Activated T-cell treated with anti-CD3 and anti-CD28 coated beads, Interleukin-2, amount 50 U/mL, for 24 hours (primary cell): ENCODE data around the gene HSP90B1.
A peak's percentile ranks its signal among the peaks of the same experiment; 100 is the strongest.

ENCODE experiments used
- DNase-seq: peaks from one replicate; pipeline ENCODE4 v3.0.0-alpha.2; 2020
- H3K27ac Mint-ChIP-seq: 2 replicates; pipeline ENCODE4 v1.8.0; 2020; ENCODE audit warnings: mild to moderate bottlenecking, mixed read lengths
- H3K27me3 Mint-ChIP-seq: 2 replicates; pipeline ENCODE4 v1.8.0; 2020; ENCODE audit warnings: mixed read lengths
- H3K36me3 Mint-ChIP-seq: 2 replicates; pipeline ENCODE4 v1.8.0; 2020; ENCODE audit warnings: low read depth, mixed read lengths
- H3K4me1 Mint-ChIP-seq: 2 replicates; pipeline ENCODE4 v1.8.0; 2020; ENCODE audit warnings: low read depth, mixed read lengths
- H3K4me3 Mint-ChIP-seq: 2 replicates; pipeline ENCODE4 v1.8.0; 2020; ENCODE audit warnings: mild to moderate bottlenecking, moderate library complexity, mixed read lengths
- H3K9me3 Mint-ChIP-seq: 2 replicates; pipeline ENCODE4 v1.8.0; 2020; ENCODE audit warnings: mixed read lengths

HSP90B1 gene

GRCh38 chr12:103912069-103912468 is 18.1 kb upstream of the HSP90B1 start:
- Mint-ChIP-seq H3K27ac (no peak overlapping the region), H3K4me3 (no peak overlapping the region), H3K27me3 (no peaks in the 10 kb centered on the region), H3K9me3 (no peaks in the 10 kb centered on the region), H3K4me1 (peaks cover 14% of the 10 kb centered on the region), H3K36me3 (no peaks in the 10 kb centered on the region)
- DNase-seq = no peak

GRCh38 chr12:103913100-103913499 is 17.1 kb upstream of the HSP90B1 start:
- Mint-ChIP-seq H3K4me3 (no peak overlapping the region), H3K9me3 (peaks cover 4% of the 10 kb centered on the region), H3K27me3 (no peaks in the 10 kb centered on the region), H3K36me3 (peaks cover 3% of the 10 kb centered on the region), H3K4me1 (peaks cover 8% of the 10 kb centered on the region), H3K27ac (no peak overlapping the region)
- DNase-seq = no peak

- Mint-ChIP-seq H3K9me3 (peaks cover 4% of the 10 kb centered on the region), H3K4me1 (no peaks in the 10 kb centered on the region), H3K4me3 (no peak overlapping the region), H3K27me3 (no peaks in the 10 kb centered on the region), H3K27ac (no peak overlapping the region), H3K36me3 (peaks cover 3% of the 10 kb centered on the region)
- DNase-seq = no peak
These were observed 14.9 kb upstream of the HSP90B1 start for GRCh38 chr12:103915306-103915705.

GRCh38 chr12:103917873-103918272 is 12.3 kb upstream of the HSP90B1 start:
- H3K27ac Mint-ChIP-seq = no peak overlapping the region

GRCh38 chr12:103924761-103925641 is 5.2 kb upstream of the HSP90B1 start:
- H3K27me3 Mint-ChIP-seq = peaks cover under 1% of the 10 kb centered on the region
- DNase-seq = peak; percentile 70
- peak overlapping the region; percentile 84 for H3K27ac Mint-ChIP-seq
- no peaks in the 10 kb centered on the region for H3K9me3 Mint-ChIP-seq
- peaks cover 44% of the 10 kb centered on the region for H3K4me1 Mint-ChIP-seq
- H3K36me3 Mint-ChIP-seq = peaks cover 10% of the 10 kb centered on the region
- peak overlapping the region; percentile 72 for H3K4me3 Mint-ChIP-seq

More at GRCh38 chr12:103917873-103918272, 12.3 kb upstream of the HSP90B1 start:
- no peaks in the 10 kb centered on the region for H3K4me1 Mint-ChIP-seq
- no peaks in the 10 kb centered on the region for H3K27me3 Mint-ChIP-seq
- H3K9me3 Mint-ChIP-seq = peaks cover 4% of the 10 kb centered on the region
- H3K4me3 Mint-ChIP-seq = no peak overlapping the region
- no peak for DNase-seq
- H3K36me3 Mint-ChIP-seq = peaks cover 3% of the 10 kb centered on the region

- Mint-ChIP-seq H3K36me3 (peaks cover 46% of the 10 kb centered on the region), H3K27me3 (peaks cover 3% of the 10 kb centered on the region), H3K9me3 (no peaks in the 10 kb centered on the region), H3K4me3 (peak overlapping the region; percentile 87), H3K4me1 (peaks cover 64% of the 10 kb centered on the region), H3K27ac (peak overlapping the region; percentile 99)
- peak; percentile 56 for DNase-seq
These were observed 1.5 kb upstream of the HSP90B1 start for GRCh38 chr12:103928682-103929045.

- peaks cover 3% of the 10 kb centered on the region for H3K27me3 Mint-ChIP-seq
- H3K4me3 Mint-ChIP-seq = peak overlapping the region; percentile 87
- H3K9me3 Mint-ChIP-seq = no peaks in the 10 kb centered on the region
- peak overlapping the region; percentile 99 for H3K27ac Mint-ChIP-seq
- H3K4me1 Mint-ChIP-seq = peaks cover 65% of the 10 kb centered on the region
- DNase-seq = peak; percentile 86
- H3K36me3 Mint-ChIP-seq = peaks cover 52% of the 10 kb centered on the region
These were observed 995 bp upstream of the HSP90B1 start for GRCh38 chr12:103929046-103929783.

- peak overlapping the region; percentile 99 for H3K27ac Mint-ChIP-seq
- peaks cover 3% of the 10 kb centered on the region for H3K27me3 Mint-ChIP-seq
- DNase-seq = no peak
- peaks cover 64% of the 10 kb centered on the region for H3K4me1 Mint-ChIP-seq
- H3K4me3 Mint-ChIP-seq = peak overlapping the region; percentile 87
- H3K36me3 Mint-ChIP-seq = peaks cover 57% of the 10 kb centered on the region
- no peaks in the 10 kb centered on the region for H3K9me3 Mint-ChIP-seq
These were observed 501 bp upstream of the HSP90B1 start for GRCh38 chr12:103929784-103930033.

GRCh38 chr12:103930787-103931735 is 851 bp downstream of the HSP90B1 start:
- Mint-ChIP-seq H3K36me3 (peaks cover 67% of the 10 kb centered on the region), H3K4me3 (peak overlapping the region; percentile 87), H3K27me3 (peaks cover 3% of the 10 kb centered on the region), H3K4me1 (peaks cover 65% of the 10 kb centered on the region), H3K9me3 (no peaks in the 10 kb centered on the region), H3K27ac (peak overlapping the region; percentile 99)
- peak; percentile 62 for DNase-seq

GRCh38 chr12:103933237-103933636 is 3.0 kb downstream of the HSP90B1 start:
- DNase-seq = no peak
- Mint-ChIP-seq H3K9me3 (no peaks in the 10 kb centered on the region), H3K27me3 (peaks cover 3% of the 10 kb centered on the region), H3K36me3 (peaks cover 87% of the 10 kb centered on the region), H3K27ac (peak overlapping the region; percentile 99), H3K4me1 (peaks cover 62% of the 10 kb centered on the region), H3K4me3 (peak overlapping the region; percentile 87)

GRCh38 chr12:103936679-103937078 is 6.5 kb downstream of the HSP90B1 start:
- DNase-seq = no peak
- no peaks in the 10 kb centered on the region for H3K9me3 Mint-ChIP-seq
- H3K36me3 Mint-ChIP-seq = peaks cover 100% of the 10 kb centered on the region
- H3K27me3 Mint-ChIP-seq = no peaks in the 10 kb centered on the region
- peak overlapping the region; percentile 88 for H3K27ac Mint-ChIP-seq
- H3K4me3 Mint-ChIP-seq = no peak overlapping the region
- peaks cover 76% of the 10 kb centered on the region for H3K4me1 Mint-ChIP-seq

GRCh38 chr12:103944964-103945363 is 14.8 kb downstream of the HSP90B1 start:
- H3K4me1 Mint-ChIP-seq = peaks cover 70% of the 10 kb centered on the region

GRCh38 chr12:103947871-103948555 is 17.8 kb downstream of the HSP90B1 start:
- peaks cover 97% of the 10 kb centered on the region for H3K36me3 Mint-ChIP-seq
- peak overlapping the region; percentile 26 for H3K27ac Mint-ChIP-seq
- no peaks in the 10 kb centered on the region for H3K9me3 Mint-ChIP-seq
- DNase-seq = no peak
- H3K27me3 Mint-ChIP-seq = no peaks in the 10 kb centered on the region
- peaks cover 66% of the 10 kb centered on the region for H3K4me1 Mint-ChIP-seq
- H3K4me3 Mint-ChIP-seq = no peak overlapping the region

More at GRCh38 chr12:103944964-103945363, 14.8 kb downstream of the HSP90B1 start:
- peak overlapping the region; percentile 26 for H3K27ac Mint-ChIP-seq
- H3K9me3 Mint-ChIP-seq = no peaks in the 10 kb centered on the region
- no peak overlapping the region for H3K4me3 Mint-ChIP-seq
- peaks cover 99% of the 10 kb centered on the region for H3K36me3 Mint-ChIP-seq
- H3K27me3 Mint-ChIP-seq = no peaks in the 10 kb centered on the region
- DNase-seq = no peak
